ENCODE measurements around the gene GPR146. TPM values are rescaled to one million over a fixed set of nuclear protein-coding genes. Genes with fewer than 3 reads are reported as not detected.

GPR146 gene
- total RNA-seq, 1 experiment from 2014 or later = 0.92 TPM

DNA sequence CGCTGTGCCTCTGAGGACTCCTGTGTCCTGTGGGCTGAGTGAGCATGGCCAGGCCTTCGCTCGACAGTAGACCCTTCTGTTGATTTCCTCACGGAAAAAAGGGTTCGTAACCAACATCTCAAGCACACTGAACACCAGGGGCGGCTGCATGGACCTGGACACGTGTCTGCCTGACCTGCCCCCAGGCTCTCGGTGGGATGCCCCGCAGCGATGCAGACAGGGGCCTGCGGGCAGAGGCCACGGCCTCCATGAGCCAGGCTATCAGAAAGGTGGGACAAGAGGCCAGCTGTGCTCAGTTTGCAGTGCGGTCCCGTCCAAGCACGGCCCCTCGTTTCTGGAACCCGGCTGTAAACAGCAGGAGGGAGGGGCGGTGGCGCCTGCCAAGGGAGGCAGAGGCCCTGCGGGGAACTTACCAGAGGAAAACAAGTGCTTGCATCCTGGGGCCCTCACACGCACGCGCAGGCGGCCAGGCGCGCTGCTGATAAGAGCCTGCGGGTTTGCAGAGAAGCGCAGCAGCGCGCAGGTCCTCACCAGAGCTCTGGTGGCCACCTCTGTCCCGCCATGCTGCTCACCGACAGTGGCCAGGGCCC is 10.6 kb downstream of the GPR146 start (continued):
- TF ChIP-seq KAT7 (CRISPR knock-in tag; IDR thresholded peaks at IDR 0.05; ENCODE audit: borderline replicate concordance) (no peak), ATF1 (CRISPR knock-in tag; IDR thresholded peaks at IDR 0.05) (no peak), ARID4B (CRISPR knock-in tag; IDR thresholded peaks at IDR 0.05; ENCODE audit: borderline replicate concordance) (no peak)

DNA sequence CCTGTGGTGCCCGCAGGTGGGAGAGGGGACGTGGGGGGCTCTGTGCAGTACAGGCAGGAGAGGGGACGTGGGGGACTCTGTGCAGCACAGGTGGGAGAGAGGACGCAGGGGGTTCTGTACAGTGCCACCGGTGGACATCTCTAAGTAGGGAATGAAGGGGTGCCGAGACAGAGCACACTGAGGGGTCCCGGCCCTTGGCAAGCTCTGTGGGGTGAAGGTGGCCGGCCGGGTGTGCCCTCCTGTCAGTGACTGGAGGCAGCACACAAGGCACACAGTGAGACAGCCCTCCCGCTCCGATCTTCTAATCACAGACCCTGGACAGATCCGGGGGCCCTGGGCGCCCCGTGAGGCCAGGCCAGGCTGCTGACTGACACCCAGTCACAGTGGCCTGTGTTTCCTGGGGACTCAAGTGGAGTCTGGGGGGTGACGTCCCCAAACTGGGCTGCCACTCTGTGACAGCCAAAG is 11.2 kb downstream of the GPR146 start:
- ChIA-PET POLR2A (no interaction called here), CTCF (interaction anchor here (1.1 to 2.1 kb wide), 4 partner anchors 10 to 68 kb away, joined by 4 to 11 read pairs (median 7); no protein-coding TSS in a partner anchor)
- no peak for DNase-seq (ENCODE audit: low spot score)
- Mint-ChIP-seq H3K4me1 (peaks cover 24% of the 10 kb centered on the region), H3K27ac (no peak overlapping the region), H3K27me3 (ENCODE audit: low read depth) (no peaks in the 10 kb centered on the region), H3K4me3 (no peak overlapping the region), H3K9me3 (no peaks in the 10 kb centered on the region), H3K36me3 (no peaks in the 10 kb centered on the region)
- ATAC-seq = no peak
- TF ChIP-seq, protein P1, sequence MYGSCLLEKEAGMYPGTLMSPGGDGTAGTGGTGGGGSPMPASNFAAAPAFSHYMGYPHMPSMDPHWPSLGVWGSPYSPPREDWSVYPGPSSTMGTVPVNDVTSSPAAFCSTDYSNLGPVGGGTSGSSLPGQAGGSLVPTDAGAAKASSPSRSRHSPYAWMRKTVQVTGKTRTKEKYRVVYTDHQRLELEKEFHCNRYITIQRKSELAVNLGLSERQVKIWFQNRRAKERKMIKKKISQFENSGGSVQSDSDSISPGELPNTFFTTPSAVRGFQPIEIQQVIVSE (CRISPR knock-in tag; IDR thresholded peaks at IDR 0.05; ENCODE audit: borderline replicate concordance) = no peak
- TF ChIP-seq GTF2I (CRISPR knock-in tag; conservative IDR thresholded peaks at IDR 0.05) (no peak), ETV6 (CRISPR knock-in tag; IDR thresholded peaks at IDR 0.05) (no peak), CREM (CRISPR knock-in tag; IDR thresholded peaks at IDR 0.05) (no peak), MYBL2 (CRISPR knock-in tag; IDR thresholded peaks at IDR 0.05) (no peak), TP53 (CRISPR knock-in tag; IDR thresholded peaks at IDR 0.05) (no peak), ZNF219 (CRISPR knock-in tag; IDR thresholded peaks at IDR 0.05; ENCODE audit: borderline replicate concordance) (no peak), SMAD3 (CRISPR knock-in tag; IDR thresholded peaks at IDR 0.05; ENCODE audit: borderline replicate concordance) (no peak), ARID4B (CRISPR knock-in tag; IDR thresholded peaks at IDR 0.05; ENCODE audit: borderline replicate concordance) (no peak), ELF4 (CRISPR knock-in tag; IDR thresholded peaks at IDR 0.05; ENCODE audit: low read depth) (no peak), ZNF512 (CRISPR knock-in tag; IDR thresholded peaks at IDR 0.05; ENCODE audit: borderline replicate concordance) (no peak), ZNF121 (CRISPR knock-in tag; IDR thresholded peaks at IDR 0.05) (no peak), EMX1 (CRISPR knock-in tag; IDR thresholded peaks at IDR 0.05) (no peak)
- TF ChIP-seq, protein P2, sequence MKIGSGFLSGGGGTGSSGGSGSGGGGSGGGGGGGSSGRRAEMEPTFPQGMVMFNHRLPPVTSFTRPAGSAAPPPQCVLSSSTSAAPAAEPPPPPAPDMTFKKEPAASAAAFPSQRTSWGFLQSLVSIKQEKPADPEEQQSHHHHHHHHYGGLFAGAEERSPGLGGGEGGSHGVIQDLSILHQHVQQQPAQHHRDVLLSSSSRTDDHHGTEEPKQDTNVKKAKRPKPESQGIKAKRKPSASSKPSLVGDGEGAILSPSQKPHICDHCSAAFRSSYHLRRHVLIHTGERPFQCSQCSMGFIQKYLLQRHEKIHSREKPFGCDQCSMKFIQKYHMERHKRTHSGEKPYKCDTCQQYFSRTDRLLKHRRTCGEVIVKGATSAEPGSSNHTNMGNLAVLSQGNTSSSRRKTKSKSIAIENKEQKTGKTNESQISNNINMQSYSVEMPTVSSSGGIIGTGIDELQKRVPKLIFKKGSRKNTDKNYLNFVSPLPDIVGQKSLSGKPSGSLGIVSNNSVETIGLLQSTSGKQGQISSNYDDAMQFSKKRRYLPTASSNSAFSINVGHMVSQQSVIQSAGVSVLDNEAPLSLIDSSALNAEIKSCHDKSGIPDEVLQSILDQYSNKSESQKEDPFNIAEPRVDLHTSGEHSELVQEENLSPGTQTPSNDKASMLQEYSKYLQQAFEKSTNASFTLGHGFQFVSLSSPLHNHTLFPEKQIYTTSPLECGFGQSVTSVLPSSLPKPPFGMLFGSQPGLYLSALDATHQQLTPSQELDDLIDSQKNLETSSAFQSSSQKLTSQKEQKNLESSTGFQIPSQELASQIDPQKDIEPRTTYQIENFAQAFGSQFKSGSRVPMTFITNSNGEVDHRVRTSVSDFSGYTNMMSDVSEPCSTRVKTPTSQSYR (CRISPR knock-in tag; IDR thresholded peaks at IDR 0.05) = no peak
